ENCODE results near the gene UBE2Q2.
"Not testable (repeated sequence)": the region's sequence is repeated elsewhere in the genome, so short reads cannot be mapped to it uniquely, and the experiment has no call there.

The UBE2Q2 gene

GRCh38 chr15:75850708-75851107, 7.5 kb downstream of the UBE2Q2 start:
- Histone ChIP-seq H3K23ac (ENCODE audit: low read depth, low read length, poor library complexity) (no peak overlapping the region), H3K4me1 (ENCODE audit: control insufficient read depth in 2 of 2, insufficient read depth in 1 of 2, low read depth in 1 of 2, low read length in 2 of 2) (no peaks in the 10 kb centered on the region), H3K4me2 (ENCODE audit: insufficient read depth, low read length, poor library complexity, severe bottlenecking) (no peak overlapping the region), H2BK120ac (ENCODE audit: low read depth, low read length) (no peak overlapping the region), H2AFZ (ENCODE audit: low read length) (no peak overlapping the region), H3K18ac (ENCODE audit: low read length) (no peak overlapping the region), H3K36me3 (replicated peaks in 1 of 2; ENCODE audit: control insufficient read depth in 2 of 2, insufficient read depth in 2 of 2, low read length in 2 of 2) (peaks cover 0 to 41% of the 10 kb centered on the region in 2 donors), H2AK5ac (ENCODE audit: low read depth, low read length) (no peak overlapping the region), H4K91ac (ENCODE audit: low read depth, low read length, poor library complexity) (no peak overlapping the region), H3K27me3 (ENCODE audit: control insufficient read depth in 3 of 3, insufficient read depth in 3 of 3, low read depth in 1 of 3, low read length in 3 of 3) (no peaks in the 10 kb centered on the region), H3K4ac (ENCODE audit: low read length) (no peak overlapping the region), H2BK15ac (ENCODE audit: low read length) (no peak overlapping the region), H2BK12ac (ENCODE audit: low read length) (no peak overlapping the region), H3K9ac (ENCODE audit: low read depth, low read length, poor library complexity) (no peak overlapping the region), H4K8ac (ENCODE audit: low read depth, low read length) (no peak overlapping the region), H3K4me3 (ENCODE audit: low read length in 2 of 2) (no peak overlapping the region), H3K27ac (replicated peaks; ENCODE audit: low read length) (no peak overlapping the region), H2BK5ac (ENCODE audit: low read length) (no peak overlapping the region), H3K9me3 (replicated peaks in 1 of 2; ENCODE audit: control insufficient read depth in 2 of 2, insufficient read depth in 1 of 2, low read depth in 1 of 2, low read length in 2 of 2) (no peaks in the 10 kb centered on the region), H3K14ac (ENCODE audit: low read length) (no peak overlapping the region), H3K79me1 (ENCODE audit: low read depth, low read length) (no peaks in the 10 kb centered on the region)
- no peak for DNase-seq (ENCODE audit: low spot score)
- no CpG with 5 or more reads among the region's 2 CpGs for WGBS, 2 donors (ENCODE audit: extremely low coverage in 2 of 2, insufficient read length in 2 of 2, insufficient replicate concordance in 1 of 2)

- not testable (repeated sequence) for H3K27ac ChIP-seq (replicated peaks; ENCODE audit: low read length); H3K23ac ChIP-seq (ENCODE audit: low read depth, low read length, poor library complexity); H2BK12ac ChIP-seq (ENCODE audit: low read length); H3K18ac ChIP-seq (ENCODE audit: low read length); H3K79me1 ChIP-seq (ENCODE audit: low read depth, low read length); H4K91ac ChIP-seq (ENCODE audit: low read depth, low read length, poor library complexity); H3K4me3 ChIP-seq (ENCODE audit: low read length in 2 of 2); H2AFZ ChIP-seq (ENCODE audit: low read length); H3K4me2 ChIP-seq (ENCODE audit: insufficient read depth, low read length, poor library complexity, severe bottlenecking); H2BK5ac ChIP-seq (ENCODE audit: low read length); H3K27me3 ChIP-seq (ENCODE audit: control insufficient read depth in 3 of 3, insufficient read depth in 3 of 3, low read depth in 1 of 3, low read length in 3 of 3); H3K14ac ChIP-seq (ENCODE audit: low read length); H2BK15ac ChIP-seq (ENCODE audit: low read length); H3K9me3 ChIP-seq (replicated peaks in 1 of 2; ENCODE audit: control insufficient read depth in 2 of 2, insufficient read depth in 1 of 2, low read depth in 1 of 2, low read length in 2 of 2); H2BK120ac ChIP-seq (ENCODE audit: low read depth, low read length); H3K9ac ChIP-seq (ENCODE audit: low read depth, low read length, poor library complexity); H4K8ac ChIP-seq (ENCODE audit: low read depth, low read length); H3K4me1 ChIP-seq (ENCODE audit: control insufficient read depth in 2 of 2, insufficient read depth in 1 of 2, low read depth in 1 of 2, low read length in 2 of 2); H3K4ac ChIP-seq (ENCODE audit: low read length); H2AK5ac ChIP-seq (ENCODE audit: low read depth, low read length); DNase-seq (ENCODE audit: low spot score)
- WGBS, 2 donors (ENCODE audit: extremely low coverage in 2 of 2, insufficient read length in 2 of 2, insufficient replicate concordance in 1 of 2), result no CpG with 5 or more reads among the region's 4 CpGs
- H3K36me3 ChIP-seq (replicated peaks in 1 of 2; ENCODE audit: control insufficient read depth in 2 of 2, insufficient read depth in 2 of 2, low read length in 2 of 2), result peaks cover 0 to 41% of the 10 kb centered on the region in 2 donors
Observed at GRCh38 chr15:75851566-75851965, 8.3 kb downstream of the UBE2Q2 start.

- H3K23ac ChIP-seq (ENCODE audit: low read depth, low read length, poor library complexity), result no peak overlapping the region
- no peak overlapping the region for H4K91ac ChIP-seq (ENCODE audit: low read depth, low read length, poor library complexity)
Observed at GRCh38 chr15:75857886-75858285, 14.6 kb downstream of the UBE2Q2 start.

GRCh38 chr15:75861750-75862402, 18.6 kb downstream of the UBE2Q2 start:
- Histone ChIP-seq H2BK5ac (ENCODE audit: low read length) (no peak overlapping the region), H3K23ac (ENCODE audit: low read depth, low read length, poor library complexity) (no peak overlapping the region), H3K9me3 (replicated peaks in 1 of 2; ENCODE audit: control insufficient read depth in 2 of 2, insufficient read depth in 1 of 2, low read depth in 1 of 2, low read length in 2 of 2) (no peaks in the 10 kb centered on the region), H4K91ac (ENCODE audit: low read depth, low read length, poor library complexity) (no peak overlapping the region), H3K27ac (replicated peaks; ENCODE audit: low read length) (no peak overlapping the region), H3K18ac (ENCODE audit: low read length) (no peak overlapping the region), H2AK5ac (ENCODE audit: low read depth, low read length) (no peak overlapping the region), H3K14ac (ENCODE audit: low read length) (no peak overlapping the region), H3K4me3 (ENCODE audit: low read length in 2 of 2) (no peak overlapping the region), H2BK120ac (ENCODE audit: low read depth, low read length) (no peak overlapping the region), H3K79me1 (ENCODE audit: low read depth, low read length) (no peaks in the 10 kb centered on the region), H3K4me1 (ENCODE audit: control insufficient read depth in 2 of 2, insufficient read depth in 1 of 2, low read depth in 1 of 2, low read length in 2 of 2) (peaks cover 0 to 3% of the 10 kb centered on the region in 2 donors), H4K8ac (ENCODE audit: low read depth, low read length) (no peak overlapping the region), H2BK15ac (ENCODE audit: low read length) (no peak overlapping the region), H3K36me3 (replicated peaks in 1 of 2; ENCODE audit: control insufficient read depth in 2 of 2, insufficient read depth in 2 of 2, low read length in 2 of 2) (peaks cover 2 to 72% of the 10 kb centered on the region in 2 donors), H3K4me2 (ENCODE audit: insufficient read depth, low read length, poor library complexity, severe bottlenecking) (no peak overlapping the region), H3K4ac (ENCODE audit: low read length) (no peak overlapping the region), H2AFZ (ENCODE audit: low read length) (no peak overlapping the region), H3K9ac (ENCODE audit: low read depth, low read length, poor library complexity) (no peak overlapping the region), H2BK12ac (ENCODE audit: low read length) (no peak overlapping the region), H3K27me3 (ENCODE audit: control insufficient read depth in 3 of 3, insufficient read depth in 3 of 3, low read depth in 1 of 3, low read length in 3 of 3) (no peaks in the 10 kb centered on the region)
- DNase-seq (ENCODE audit: low spot score), result no peak
- WGBS, 2 donors (ENCODE audit: extremely low coverage in 2 of 2, insufficient read length in 2 of 2, insufficient replicate concordance in 1 of 2), result no CpG with 5 or more reads among the region's 6 CpGs

More at GRCh38 chr15:75857886-75858285, 14.6 kb downstream of the UBE2Q2 start:
- no peak overlapping the region for H3K9ac ChIP-seq (ENCODE audit: low read depth, low read length, poor library complexity)
- H3K79me1 ChIP-seq (ENCODE audit: low read depth, low read length), result no peaks in the 10 kb centered on the region
- no peak overlapping the region for H3K4ac ChIP-seq (ENCODE audit: low read length)
- no peak for DNase-seq (ENCODE audit: low spot score)
- H3K4me1 ChIP-seq (ENCODE audit: control insufficient read depth in 2 of 2, insufficient read depth in 1 of 2, low read depth in 1 of 2, low read length in 2 of 2), result peaks cover 0 to 3% of the 10 kb centered on the region in 2 donors
- H3K9me3 ChIP-seq (replicated peaks in 1 of 2; ENCODE audit: control insufficient read depth in 2 of 2, insufficient read depth in 1 of 2, low read depth in 1 of 2, low read length in 2 of 2), result no peaks in the 10 kb centered on the region
- H2BK5ac ChIP-seq (ENCODE audit: low read length), result no peak overlapping the region
- H2AFZ ChIP-seq (ENCODE audit: low read length), result no peak overlapping the region
- no peak overlapping the region for H2BK120ac ChIP-seq (ENCODE audit: low read depth, low read length)
- H3K4me2 ChIP-seq (ENCODE audit: insufficient read depth, low read length, poor library complexity, severe bottlenecking), result no peak overlapping the region
- H3K36me3 ChIP-seq (replicated peaks in 1 of 2; ENCODE audit: control insufficient read depth in 2 of 2, insufficient read depth in 2 of 2, low read length in 2 of 2), result peaks cover 0 to 80% of the 10 kb centered on the region in 2 donors
- H3K27ac ChIP-seq (replicated peaks; ENCODE audit: low read length), result no peak overlapping the region
- no peak overlapping the region for H3K4me3 ChIP-seq (ENCODE audit: low read length in 2 of 2)
- H4K8ac ChIP-seq (ENCODE audit: low read depth, low read length), result no peak overlapping the region
- H3K14ac ChIP-seq (ENCODE audit: low read length), result no peak overlapping the region
- H2AK5ac ChIP-seq (ENCODE audit: low read depth, low read length), result no peak overlapping the region
- no peak overlapping the region for H2BK12ac ChIP-seq (ENCODE audit: low read length)
- H3K27me3 ChIP-seq (ENCODE audit: control insufficient read depth in 3 of 3, insufficient read depth in 3 of 3, low read depth in 1 of 3, low read length in 3 of 3), result no peaks in the 10 kb centered on the region
- no peak overlapping the region for H3K18ac ChIP-seq (ENCODE audit: low read length)
- no peak overlapping the region for H2BK15ac ChIP-seq (ENCODE audit: low read length)
